SU-DHL-6 (cell line): Measurements from ENCODE around the gene CBLB.

Source experiments
- H2AFZ ChIP-seq: fragments of 200-600 bp; sonication (generic); 2 replicates; pipeline ENCODE4 v1.6.1; 2014; ENCODE audit warnings: low read depth, mild to moderate bottlenecking, moderate library complexity, mixed read lengths, antibody characterized with exemption, low read length; ENCODE audit not compliant: severe bottlenecking
- H3F3A ChIP-seq: fragments of 200-600 bp; shearing (Covaris generic); 2 replicates; pipeline ENCODE4 v1.6.0; 2016; ENCODE audit warnings: antibody characterized with exemption, mild to moderate bottlenecking; ENCODE audit not compliant: insufficient read depth
- H3K27ac ChIP-seq: fragments of 200-600 bp; sonication (generic); 2 replicates; pipeline ENCODE4 v1.5.1; 2016; ENCODE audit warnings: low read depth, mild to moderate bottlenecking, low read length, moderate library complexity, mixed read lengths
- H3K27me3 ChIP-seq: fragments of 200-600 bp; sonication (generic), shearing (Covaris generic); 2 replicates; pipeline ENCODE4 v1.6.0; 2014; ENCODE audit warnings: mild to moderate bottlenecking, low read length
- H3K36me3 ChIP-seq: fragments of 200-600 bp; sonication (generic); 2 replicates; pipeline ENCODE4 v1.6.1; 2014; ENCODE audit warnings: mild to moderate bottlenecking, low read length, mixed read lengths
- H3K4me2 ChIP-seq: fragments of 300-600, 200-600 bp; shearing (Covaris generic), sonication (generic); 2 replicates; pipeline ENCODE4 v1.6.0; 2014; ENCODE audit warnings: low read length, low read depth, mild to moderate bottlenecking; ENCODE audit not compliant: poor library complexity, severe bottlenecking
- H3K4me3 ChIP-seq: fragments of 200-600 bp; sonication (generic); 2 replicates; pipeline ENCODE4 v1.5.1; 2014; ENCODE audit warnings: antibody characterized with exemption, low read length, mild to moderate bottlenecking, mixed read lengths; ENCODE audit not compliant: insufficient read depth, poor library complexity, severe bottlenecking
- H3K79me2 ChIP-seq: fragments of 200-600 bp; sonication (generic); 2 replicates; pipeline ENCODE4 v1.6.1; 2014; ENCODE audit warnings: mild to moderate bottlenecking, low read length, moderate library complexity; ENCODE audit not compliant: insufficient read depth
- H3K9ac ChIP-seq: fragments of 200-600 bp; sonication (generic); 2 replicates; pipeline ENCODE4 v1.7.0; 2014; ENCODE audit warnings: mild to moderate bottlenecking, low read length
- H3K9me2 ChIP-seq: fragments of 200-600 bp; sonication (generic); replicated peaks from 2 replicates; pipeline ENCODE4 v1.6.1; 2014; ENCODE audit warnings: low read length; ENCODE audit not compliant: insufficient read depth
- H3K9me3 ChIP-seq: fragments of 200-600 bp; sonication (generic); 2 replicates; pipeline ENCODE4 v1.6.1; 2014; ENCODE audit warnings: low read length, mixed read lengths; ENCODE audit not compliant: insufficient read depth
- H4K20me1 ChIP-seq: fragments of 200-600 bp; sonication (generic); 2 replicates; pipeline ENCODE4 v1.6.1; 2014; ENCODE audit warnings: low read depth, mild to moderate bottlenecking, antibody characterized with exemption, low read length, moderate library complexity, mixed read lengths
- EZH2phosphoT487 ChIP-seq: fragments of 200-600 bp; sonication (generic), shearing (Covaris generic); conservative IDR thresholded peaks from 2 replicates; pipeline ENCODE4 v1.6.1; 2018; ENCODE audit warnings: mild to moderate bottlenecking, antibody characterized with exemption, low read length, moderate library complexity, mixed read lengths
- TF ChIP-seq, protein P1 (sequence below): fragments of 200-600 bp; sonication (generic); IDR thresholded peaks from one replicate; pipeline ENCODE4 v1.5.1; 2017; ENCODE audit warnings: antibody characterized with exemption, mild to moderate bottlenecking, low read length, moderate library complexity; ENCODE audit not compliant: insufficient read depth, poor library complexity, severe bottlenecking

CBLB gene

DNA sequence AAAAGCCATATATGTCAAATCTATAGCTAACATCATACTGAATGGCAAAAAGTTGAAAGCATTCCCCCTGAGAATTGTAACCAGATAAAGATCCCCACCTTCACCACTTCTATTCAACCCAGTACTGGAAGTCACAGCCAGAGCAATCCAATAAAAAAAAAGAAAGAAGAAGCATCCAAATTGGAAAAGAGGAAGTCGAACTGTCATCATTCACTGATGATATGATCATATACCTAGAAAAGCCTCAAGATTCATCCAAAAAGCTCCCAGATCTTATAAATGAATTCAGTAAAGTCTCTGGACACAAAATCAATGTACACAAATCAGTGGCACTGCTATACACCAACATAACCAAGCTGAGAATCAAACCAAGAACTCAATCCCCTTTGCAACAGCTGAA, 97.4 kb downstream of the CBLB start:
- Histone ChIP-seq H3F3A (peaks cover 8% of the 10 kb centered on the region; the same call in 1 of the 2 replicates), H3K4me2 (no peak overlapping the region), H3K9ac (no peak overlapping the region), H3K27me3 (no peaks in the 10 kb centered on the region), H3K79me2 (peaks cover 87% of the 10 kb centered on the region), H3K4me3 (no peak overlapping the region), H3K9me3 (no peaks in the 10 kb centered on the region), H3K36me3 (peaks cover 45% of the 10 kb centered on the region), H4K20me1 (no peaks in the 10 kb centered on the region), H2AFZ (no peak overlapping the region), H3K27ac (no peak overlapping the region), H3K9me2 (no peaks in the 10 kb centered on the region)
- TF ChIP-seq EZH2phosphoT487, result no peak
- TF ChIP-seq, protein P1, sequence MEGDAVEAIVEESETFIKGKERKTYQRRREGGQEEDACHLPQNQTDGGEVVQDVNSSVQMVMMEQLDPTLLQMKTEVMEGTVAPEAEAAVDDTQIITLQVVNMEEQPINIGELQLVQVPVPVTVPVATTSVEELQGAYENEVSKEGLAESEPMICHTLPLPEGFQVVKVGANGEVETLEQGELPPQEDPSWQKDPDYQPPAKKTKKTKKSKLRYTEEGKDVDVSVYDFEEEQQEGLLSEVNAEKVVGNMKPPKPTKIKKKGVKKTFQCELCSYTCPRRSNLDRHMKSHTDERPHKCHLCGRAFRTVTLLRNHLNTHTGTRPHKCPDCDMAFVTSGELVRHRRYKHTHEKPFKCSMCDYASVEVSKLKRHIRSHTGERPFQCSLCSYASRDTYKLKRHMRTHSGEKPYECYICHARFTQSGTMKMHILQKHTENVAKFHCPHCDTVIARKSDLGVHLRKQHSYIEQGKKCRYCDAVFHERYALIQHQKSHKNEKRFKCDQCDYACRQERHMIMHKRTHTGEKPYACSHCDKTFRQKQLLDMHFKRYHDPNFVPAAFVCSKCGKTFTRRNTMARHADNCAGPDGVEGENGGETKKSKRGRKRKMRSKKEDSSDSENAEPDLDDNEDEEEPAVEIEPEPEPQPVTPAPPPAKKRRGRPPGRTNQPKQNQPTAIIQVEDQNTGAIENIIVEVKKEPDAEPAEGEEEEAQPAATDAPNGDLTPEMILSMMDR, result no peak

DNA sequence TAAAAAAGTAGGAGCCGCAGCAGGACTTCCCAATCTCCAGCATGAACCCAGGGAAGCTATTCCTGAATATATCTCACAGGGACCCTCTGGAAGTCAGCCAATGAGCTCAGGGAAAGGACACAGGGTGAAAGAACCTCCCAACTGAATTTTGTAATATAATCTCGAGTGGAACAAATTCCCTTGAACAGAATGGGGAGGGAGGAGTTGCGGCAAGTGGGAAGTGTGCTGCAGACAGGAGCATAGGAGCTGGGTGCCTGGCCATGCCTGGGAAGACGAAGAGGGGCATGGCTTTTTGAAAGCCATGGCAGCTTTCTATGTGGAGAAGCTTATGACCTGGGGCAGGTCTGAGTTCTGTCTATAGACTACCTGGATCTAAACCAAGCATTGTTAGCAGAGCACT, 98.4 kb downstream of the CBLB start:
- no peak overlapping the region for H2AFZ ChIP-seq
- H3K27me3 ChIP-seq, result no peaks in the 10 kb centered on the region
- H3K27ac ChIP-seq, result no peak overlapping the region
- H3K4me2 ChIP-seq, result no peak overlapping the region
- H3F3A ChIP-seq, result peaks cover 2% of the 10 kb centered on the region; the same call in 1 of the 2 replicates
- H3K9me2 ChIP-seq, result no peaks in the 10 kb centered on the region
- no peaks in the 10 kb centered on the region for H3K9me3 ChIP-seq
- H3K9ac ChIP-seq, result no peak overlapping the region
- H3K4me3 ChIP-seq, result no peak overlapping the region
- peaks cover 94% of the 10 kb centered on the region for H3K79me2 ChIP-seq
- H4K20me1 ChIP-seq, result no peaks in the 10 kb centered on the region
- no peak for TF ChIP-seq EZH2phosphoT487
- TF ChIP-seq, protein P1, result no peak
- peaks cover 48% of the 10 kb centered on the region for H3K36me3 ChIP-seq

DNA sequence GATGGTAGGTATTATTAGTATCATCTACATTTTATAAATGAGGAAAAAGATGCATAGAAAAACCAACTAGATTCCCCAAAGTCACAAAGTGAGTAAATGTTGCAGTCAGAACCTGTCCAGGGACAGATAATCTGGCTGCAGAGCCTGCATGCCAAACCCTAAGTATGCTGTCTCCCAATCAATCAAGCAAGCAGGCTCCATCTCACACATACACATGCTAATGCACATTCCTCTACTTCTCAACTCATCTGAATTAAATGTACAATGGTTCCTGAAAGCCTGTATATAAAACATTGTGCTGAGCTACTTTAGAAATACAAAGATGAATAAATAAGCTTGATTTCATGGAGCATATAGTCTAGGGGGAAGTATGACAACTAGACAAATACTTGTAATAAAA, 101.0 kb downstream of the CBLB start:
- no peak overlapping the region for H3K27ac ChIP-seq
- H3K4me3 ChIP-seq, result no peak overlapping the region
- no peak overlapping the region for H2AFZ ChIP-seq
- no peaks in the 10 kb centered on the region for H3K27me3 ChIP-seq
- H3K9me2 ChIP-seq, result no peaks in the 10 kb centered on the region
- H3K79me2 ChIP-seq, result peaks cover 95% of the 10 kb centered on the region
- peak overlapping the region; percentile 5 for H3K4me2 ChIP-seq
- no peaks in the 10 kb centered on the region for H3F3A ChIP-seq
- H3K9me3 ChIP-seq, result peaks cover 11% of the 10 kb centered on the region; the same call in 1 of the 2 replicates
- peaks cover 57% of the 10 kb centered on the region for H3K36me3 ChIP-seq
- no peak for TF ChIP-seq EZH2phosphoT487
- TF ChIP-seq, protein P1, result no peak
- H3K9ac ChIP-seq, result no peak overlapping the region
- H4K20me1 ChIP-seq, result no peaks in the 10 kb centered on the region
